Measurements from ENCODE around the gene VPREB1. TPM values are rescaled to one million over a fixed set of nuclear protein-coding genes. Genes with fewer than 3 reads are reported as not detected.

Gene VPREB1
- total and polyA plus RNA-seq, 4 donors = not detected

DNA sequence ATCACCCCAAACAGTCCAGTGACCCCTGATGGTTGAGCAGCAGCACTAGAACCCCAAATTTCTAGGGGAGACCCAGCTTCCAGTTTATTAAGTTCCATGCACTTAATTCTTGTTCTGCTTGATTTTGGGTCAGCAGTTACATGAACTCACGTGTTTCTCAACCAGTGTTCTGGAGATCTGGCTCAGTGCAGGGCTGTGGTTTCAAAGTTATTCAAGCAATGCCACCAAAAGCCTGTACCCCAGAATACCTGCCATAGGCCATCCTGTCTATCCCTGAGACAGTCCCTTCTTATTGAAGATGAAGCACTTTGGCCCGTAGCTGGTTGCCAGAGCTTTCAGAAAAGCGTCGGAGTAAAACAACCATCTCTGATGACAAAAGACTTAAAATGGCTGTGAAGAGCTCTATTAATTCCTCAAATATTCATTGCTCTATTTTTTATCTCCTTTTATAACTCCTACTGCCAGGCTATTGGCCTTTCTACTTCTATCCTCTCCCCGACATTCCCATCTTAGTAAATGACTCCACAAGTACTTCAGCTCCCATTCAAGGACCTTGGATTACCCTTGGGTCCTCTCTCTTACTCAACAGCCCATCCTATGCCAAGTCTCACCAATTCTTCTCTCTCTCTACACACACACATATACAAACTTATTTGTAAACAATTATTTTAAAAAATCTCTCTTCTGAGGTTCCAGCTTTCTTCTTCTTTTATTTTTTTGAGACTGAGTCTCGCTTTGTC is 18.0 kb upstream of the VPREB1 start:
- 69 to 78% methylated on average over 6 of the region's 6 CpGs for WGBS, 2 donors
- intact Hi-C loops (cut with DNase I) = no loop called here
- H3K27ac ChIP-seq (ENCODE audit: low read depth in 1 of 2, low read length in 2 of 2) = no peak overlapping the region
- H3K4me3 ChIP-seq (ENCODE audit: low read length in 2 of 2) = no peak overlapping the region
- DNase-seq (no peak), ATAC-seq (ENCODE audit: low FRiP score) (no peak)
- no peaks in the 10 kb centered on the region for H3K27me3 ChIP-seq (ENCODE audit: control insufficient read depth in 1 of 2, insufficient read depth in 2 of 2, low read length in 1 of 2)
- H3K9me3 ChIP-seq (ENCODE audit: control insufficient read depth, low read length) = no peaks in the 10 kb centered on the region
- no peaks in the 10 kb centered on the region for H3K4me1 ChIP-seq (ENCODE audit: control insufficient read depth in 1 of 2, insufficient read depth in 2 of 2, low read length in 2 of 2)
- H3K36me3 ChIP-seq (ENCODE audit: control insufficient read depth in 1 of 2, insufficient read depth in 2 of 2, low read length in 1 of 2) = no peaks in the 10 kb centered on the region

DNA sequence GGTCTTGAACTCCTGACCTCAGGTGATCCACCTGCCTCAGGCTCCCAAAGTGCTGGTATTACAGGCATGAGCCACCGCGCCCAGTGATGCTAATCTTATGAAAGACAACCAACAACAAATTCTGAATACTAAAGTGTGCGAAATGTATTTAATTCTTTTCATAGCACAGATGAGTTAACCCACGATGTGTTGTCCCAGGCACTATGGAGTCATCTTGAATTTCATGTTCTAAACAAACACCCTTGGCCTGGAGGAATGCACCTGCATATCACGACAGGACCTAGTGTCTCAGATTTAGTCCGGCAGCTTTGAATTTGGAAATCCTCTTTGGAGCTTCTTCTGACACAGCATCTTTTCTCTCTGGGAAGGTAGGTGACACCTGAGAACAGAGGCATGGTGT is 16.2 kb upstream of the VPREB1 start:
- Histone ChIP-seq H3K4me3 (ENCODE audit: low read length in 2 of 2) (no peak overlapping the region), H3K27me3 (ENCODE audit: control insufficient read depth in 1 of 2, insufficient read depth in 2 of 2, low read length in 1 of 2) (no peaks in the 10 kb centered on the region), H3K27ac (ENCODE audit: low read depth in 1 of 2, low read length in 2 of 2) (no peak overlapping the region), H3K9me3 (ENCODE audit: control insufficient read depth, low read length) (no peaks in the 10 kb centered on the region), H3K36me3 (ENCODE audit: control insufficient read depth in 1 of 2, insufficient read depth in 2 of 2, low read length in 1 of 2) (no peaks in the 10 kb centered on the region), H3K4me1 (ENCODE audit: control insufficient read depth in 1 of 2, insufficient read depth in 2 of 2, low read length in 2 of 2) (no peaks in the 10 kb centered on the region)
- no peak for ATAC-seq (ENCODE audit: low FRiP score)
- 79 to 84% methylated on average over 6 of the region's 6 CpGs for WGBS, 2 donors
- DNase-seq = no peak
- intact Hi-C loops (cut with DNase I) = no loop called here

DNA sequence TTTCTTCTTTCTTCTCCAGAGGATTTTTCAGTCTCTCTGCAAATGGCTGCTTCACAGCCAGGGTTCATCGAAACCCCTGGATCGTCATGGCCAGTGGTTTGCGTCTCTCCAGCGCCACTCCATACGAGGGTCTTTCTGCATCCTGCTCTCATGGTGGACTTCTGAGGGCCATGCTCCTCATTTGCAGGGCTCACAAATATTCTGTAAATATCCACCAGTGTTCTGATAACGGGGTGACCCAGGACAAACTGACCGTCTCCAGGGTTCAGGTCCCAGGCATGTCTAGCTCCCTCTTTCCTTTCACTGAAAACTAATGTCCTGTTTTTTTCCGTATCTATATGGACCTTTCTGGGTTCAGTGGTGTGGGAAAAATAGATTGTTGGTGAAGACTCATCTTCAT is 15.7 kb upstream of the VPREB1 start:
- H3K4me3 ChIP-seq (ENCODE audit: low read length in 2 of 2) = no peak overlapping the region
- no peaks in the 10 kb centered on the region for H3K36me3 ChIP-seq (ENCODE audit: control insufficient read depth in 1 of 2, insufficient read depth in 2 of 2, low read length in 1 of 2)
- no peaks in the 10 kb centered on the region for H3K4me1 ChIP-seq (ENCODE audit: control insufficient read depth in 1 of 2, insufficient read depth in 2 of 2, low read length in 2 of 2)
- H3K9me3 ChIP-seq (ENCODE audit: control insufficient read depth, low read length) = no peaks in the 10 kb centered on the region
- DNase-seq (no peak), ATAC-seq (ENCODE audit: low FRiP score) (no peak)
- no peaks in the 10 kb centered on the region for H3K27me3 ChIP-seq (ENCODE audit: control insufficient read depth in 1 of 2, insufficient read depth in 2 of 2, low read length in 1 of 2)
- 71 to 81% methylated on average over 8 of the region's 8 CpGs for WGBS, 2 donors
- intact Hi-C loops (cut with DNase I) = no loop called here
- no peak overlapping the region for H3K27ac ChIP-seq (ENCODE audit: low read depth in 1 of 2, low read length in 2 of 2)

DNA sequence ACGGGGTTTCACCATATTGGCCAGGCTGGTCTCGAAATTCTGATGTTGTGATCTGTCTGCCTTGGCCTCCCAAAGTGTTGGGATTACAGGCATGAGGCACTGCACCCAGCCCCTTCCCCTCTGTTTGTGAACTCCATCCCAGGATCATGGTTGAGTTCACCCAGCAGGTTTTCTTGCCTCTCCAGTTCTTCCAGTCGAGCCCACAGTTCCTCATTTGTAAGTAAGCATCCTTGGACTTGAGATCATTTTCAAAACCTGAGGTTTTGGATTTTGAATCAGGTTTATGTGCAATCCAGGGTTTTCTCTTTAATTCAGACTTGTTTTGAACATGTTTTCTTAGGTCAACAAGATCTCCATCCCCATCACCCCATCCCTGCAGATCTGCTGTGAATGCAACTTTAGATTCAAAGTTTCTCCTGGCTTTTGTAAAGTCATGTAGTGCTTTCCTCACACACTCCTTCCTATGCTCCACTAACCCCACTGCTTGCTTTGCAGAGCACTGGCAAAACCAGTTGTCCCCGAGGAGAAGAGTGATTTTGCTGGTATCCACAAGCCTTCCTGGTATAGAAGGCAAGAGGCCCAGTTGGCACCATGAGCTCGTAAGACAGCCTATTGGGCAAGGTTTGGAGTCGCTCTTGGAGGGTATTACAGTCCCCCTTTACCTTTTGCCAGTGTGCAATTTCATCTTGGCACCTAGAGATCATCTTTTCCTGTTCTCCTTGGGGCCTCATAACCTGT is 14.7 kb upstream of the VPREB1 start:
- Histone ChIP-seq H3K9me3 (ENCODE audit: control insufficient read depth, low read length) (no peaks in the 10 kb centered on the region), H3K27ac (ENCODE audit: low read depth in 1 of 2, low read length in 2 of 2) (no peak overlapping the region), H3K4me3 (ENCODE audit: low read length in 2 of 2) (no peak overlapping the region), H3K4me1 (ENCODE audit: control insufficient read depth in 1 of 2, insufficient read depth in 2 of 2, low read length in 2 of 2) (no peaks in the 10 kb centered on the region), H3K27me3 (ENCODE audit: control insufficient read depth in 1 of 2, insufficient read depth in 2 of 2, low read length in 1 of 2) (no peaks in the 10 kb centered on the region), H3K36me3 (ENCODE audit: control insufficient read depth in 1 of 2, insufficient read depth in 2 of 2, low read length in 1 of 2) (no peaks in the 10 kb centered on the region)
- DNase-seq (no peak), ATAC-seq (ENCODE audit: low FRiP score) (no peak)
- intact Hi-C loops (cut with DNase I) = no loop called here
- 53 to 75% methylated on average over 6 of the region's 6 CpGs for WGBS, 2 donors

DNA sequence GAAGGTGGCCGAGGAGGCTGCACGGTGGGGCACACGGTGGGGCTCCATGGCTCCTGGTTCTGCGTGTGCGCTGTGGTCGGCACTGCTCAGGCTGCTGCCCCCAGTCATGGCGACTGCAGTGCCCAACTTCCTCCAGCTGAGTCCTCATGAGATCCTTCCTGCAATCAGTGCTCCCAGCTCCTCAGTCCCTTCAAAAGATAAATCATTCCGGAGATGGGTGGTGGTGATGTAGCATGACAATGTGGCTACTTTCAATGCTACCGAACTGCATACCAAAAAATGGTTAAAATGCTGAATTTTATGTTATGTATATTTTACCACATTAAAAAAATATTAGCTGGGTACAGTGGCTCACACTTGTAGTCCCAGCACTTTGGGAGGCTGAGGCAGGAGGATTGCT is 14.1 kb upstream of the VPREB1 start:
- WGBS, 2 donors = 74 to 78% methylated on average over 9 of the region's 9 CpGs
- intact Hi-C loops (cut with DNase I) = no loop called here
- no peaks in the 10 kb centered on the region for H3K36me3 ChIP-seq (ENCODE audit: control insufficient read depth in 1 of 2, insufficient read depth in 2 of 2, low read length in 1 of 2)
- no peaks in the 10 kb centered on the region for H3K27me3 ChIP-seq (ENCODE audit: control insufficient read depth in 1 of 2, insufficient read depth in 2 of 2, low read length in 1 of 2)
- no peak overlapping the region for H3K4me3 ChIP-seq (ENCODE audit: low read length in 2 of 2)
- H3K9me3 ChIP-seq (ENCODE audit: control insufficient read depth, low read length) = no peaks in the 10 kb centered on the region
- no peaks in the 10 kb centered on the region for H3K4me1 ChIP-seq (ENCODE audit: control insufficient read depth in 1 of 2, insufficient read depth in 2 of 2, low read length in 2 of 2)
- no peak overlapping the region for H3K27ac ChIP-seq (ENCODE audit: low read depth in 1 of 2, low read length in 2 of 2)
- DNase-seq (no peak), ATAC-seq (ENCODE audit: low FRiP score) (no peak)

DNA sequence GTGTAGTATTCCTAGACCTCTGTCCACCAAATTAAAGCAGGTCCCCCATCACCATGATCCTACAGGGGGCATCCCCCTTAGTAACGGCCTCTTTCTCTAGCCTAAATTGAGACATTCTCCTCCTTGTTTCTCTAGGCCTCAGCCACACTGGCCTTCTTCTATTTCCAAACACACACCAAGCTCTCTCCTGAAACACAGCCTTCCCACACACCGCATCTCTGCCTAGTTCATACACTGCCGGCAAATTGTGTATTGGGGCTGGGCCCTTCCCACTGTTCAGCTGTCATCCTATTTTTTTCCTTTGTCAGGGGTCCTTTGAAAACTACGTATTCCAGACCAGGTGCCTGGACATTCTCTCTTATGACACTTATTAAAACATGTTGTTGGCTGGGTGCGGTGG is 11.5 kb upstream of the VPREB1 start:
- no peaks in the 10 kb centered on the region for H3K4me1 ChIP-seq (ENCODE audit: control insufficient read depth in 1 of 2, insufficient read depth in 2 of 2, low read length in 2 of 2)
- no peaks in the 10 kb centered on the region for H3K9me3 ChIP-seq (ENCODE audit: control insufficient read depth, low read length)
- no peaks in the 10 kb centered on the region for H3K27me3 ChIP-seq (ENCODE audit: control insufficient read depth in 1 of 2, insufficient read depth in 2 of 2, low read length in 1 of 2)
- H3K4me3 ChIP-seq (ENCODE audit: low read length in 2 of 2) = no peak overlapping the region
- ATAC-seq (ENCODE audit: low FRiP score) = no peak
- H3K36me3 ChIP-seq (ENCODE audit: control insufficient read depth in 1 of 2, insufficient read depth in 2 of 2, low read length in 1 of 2) = no peaks in the 10 kb centered on the region
- H3K27ac ChIP-seq (ENCODE audit: low read depth in 1 of 2, low read length in 2 of 2) = no peak overlapping the region
- no peak for DNase-seq
- WGBS, 2 donors = 82 to 83% methylated on average over 5 of the region's 5 CpGs
- intact Hi-C loops (cut with DNase I) = no loop called here

DNA sequence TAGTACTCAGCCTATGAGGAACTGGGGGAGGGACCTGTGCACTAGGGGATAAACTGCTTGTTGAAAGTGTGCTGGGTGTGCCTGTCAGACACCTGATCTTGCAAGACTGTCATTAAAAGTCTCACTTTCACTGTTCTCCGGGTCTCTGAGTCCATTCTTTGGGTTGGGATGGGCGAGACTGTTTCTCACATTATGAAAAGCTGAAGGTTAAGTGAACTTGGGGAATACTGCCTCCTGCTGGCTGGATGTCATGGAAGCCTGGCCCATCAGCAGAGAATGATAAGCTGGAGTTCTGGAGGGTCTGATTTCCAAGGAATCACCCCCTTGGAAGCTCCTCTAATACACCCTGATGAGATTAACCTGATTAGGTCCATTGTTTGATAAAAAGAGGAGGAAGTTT is 9.0 kb upstream of the VPREB1 start:
- ATAC-seq (ENCODE audit: low FRiP score) (no peak), DNase-seq (no peak)
- Histone ChIP-seq H3K4me3 (ENCODE audit: low read length in 2 of 2) (no peak overlapping the region), H3K4me1 (ENCODE audit: control insufficient read depth in 1 of 2, insufficient read depth in 2 of 2, low read length in 2 of 2) (no peaks in the 10 kb centered on the region), H3K9me3 (ENCODE audit: control insufficient read depth, low read length) (no peaks in the 10 kb centered on the region), H3K36me3 (ENCODE audit: control insufficient read depth in 1 of 2, insufficient read depth in 2 of 2, low read length in 1 of 2) (no peaks in the 10 kb centered on the region), H3K27me3 (ENCODE audit: control insufficient read depth in 1 of 2, insufficient read depth in 2 of 2, low read length in 1 of 2) (no peaks in the 10 kb centered on the region), H3K27ac (ENCODE audit: low read depth in 1 of 2, low read length in 2 of 2) (no peak overlapping the region)
- intact Hi-C loops (cut with DNase I) = no loop called here
- WGBS, 2 donors = 16 to 19% methylated on average over 2 of the region's 2 CpGs

DNA sequence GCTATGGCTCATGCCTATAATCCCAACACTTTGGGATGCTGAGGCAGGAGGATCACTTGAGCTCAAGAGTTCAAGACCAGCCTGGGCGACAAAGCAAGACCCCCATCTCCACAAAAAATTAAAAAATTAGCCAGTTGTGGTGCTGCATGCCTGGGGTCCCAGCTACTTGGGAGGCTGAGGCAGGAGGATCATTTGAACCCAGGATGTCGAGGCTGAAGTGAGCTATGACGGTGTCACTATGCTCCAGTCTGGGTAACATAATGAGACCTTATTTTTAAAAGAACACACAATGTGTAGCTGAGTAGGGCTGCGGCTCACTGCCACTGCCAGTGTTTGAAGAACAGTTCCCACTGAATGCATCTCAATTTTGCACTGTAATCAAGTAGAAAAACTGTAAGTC is 7.1 kb upstream of the VPREB1 start:
- H3K4me1 ChIP-seq (ENCODE audit: control insufficient read depth in 1 of 2, insufficient read depth in 2 of 2, low read length in 2 of 2) = no peaks in the 10 kb centered on the region
- no peak overlapping the region for H3K4me3 ChIP-seq (ENCODE audit: low read length in 2 of 2)
- H3K9me3 ChIP-seq (ENCODE audit: control insufficient read depth, low read length) = no peaks in the 10 kb centered on the region
- no peaks in the 10 kb centered on the region for H3K27me3 ChIP-seq (ENCODE audit: control insufficient read depth in 1 of 2, insufficient read depth in 2 of 2, low read length in 1 of 2)
- H3K27ac ChIP-seq (ENCODE audit: low read depth in 1 of 2, low read length in 2 of 2) = no peak overlapping the region
- no peaks in the 10 kb centered on the region for H3K36me3 ChIP-seq (ENCODE audit: control insufficient read depth in 1 of 2, insufficient read depth in 2 of 2, low read length in 1 of 2)
- WGBS, 2 donors = 78 to 85% methylated on average over 4 of the region's 4 CpGs
- DNase-seq (no peak), ATAC-seq (ENCODE audit: low FRiP score) (no peak)
- intact Hi-C loops (cut with DNase I) = no loop called here

DNA sequence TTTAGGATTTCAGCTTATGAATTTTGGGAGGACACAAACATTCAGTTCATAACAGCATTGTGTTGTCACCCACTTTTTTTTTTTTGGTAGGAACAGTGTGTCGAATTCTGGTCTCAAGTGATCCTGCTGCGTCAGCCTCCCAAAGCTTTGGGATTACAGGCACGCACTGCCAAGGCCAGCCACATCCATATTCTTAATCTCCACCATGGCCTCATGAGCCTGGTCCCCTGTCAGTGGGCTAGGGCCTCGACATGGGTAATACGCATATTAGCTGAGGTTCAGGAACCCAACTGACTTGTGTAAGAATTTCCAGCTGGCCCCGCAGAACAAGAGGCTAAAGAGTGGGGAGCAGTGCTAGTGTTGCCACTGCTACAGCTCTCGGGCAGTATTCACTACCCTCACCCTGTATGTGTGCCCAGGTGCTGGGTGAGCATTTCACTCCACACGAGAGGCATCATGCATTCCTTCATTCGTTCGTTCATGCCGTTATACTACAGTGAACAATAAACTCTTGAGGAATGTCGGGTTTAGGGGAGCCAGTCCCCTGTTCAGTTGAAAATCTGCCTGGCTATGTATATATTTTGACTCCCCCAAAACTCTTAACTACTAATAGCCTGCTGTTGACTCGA is 5.2 kb upstream of the VPREB1 start:
- H3K27ac ChIP-seq (ENCODE audit: low read depth in 1 of 2, low read length in 2 of 2) = no peak overlapping the region
- no peaks in the 10 kb centered on the region for H3K27me3 ChIP-seq (ENCODE audit: control insufficient read depth in 1 of 2, insufficient read depth in 2 of 2, low read length in 1 of 2)
- WGBS, 2 donors = 69 to 75% methylated on average over 13 of the region's 13 CpGs
- H3K9me3 ChIP-seq (ENCODE audit: control insufficient read depth, low read length) = no peaks in the 10 kb centered on the region
- intact Hi-C loops (cut with DNase I) = no loop called here
- ATAC-seq (ENCODE audit: low FRiP score) = no peak
- DNase-seq = no peak
- no peaks in the 10 kb centered on the region for H3K4me1 ChIP-seq (ENCODE audit: control insufficient read depth in 1 of 2, insufficient read depth in 2 of 2, low read length in 2 of 2)
- no peaks in the 10 kb centered on the region for H3K36me3 ChIP-seq (ENCODE audit: control insufficient read depth in 1 of 2, insufficient read depth in 2 of 2, low read length in 1 of 2)
- H3K4me3 ChIP-seq (ENCODE audit: low read length in 2 of 2) = no peak overlapping the region
